HCT116 (cell line): Measurements from ENCODE around the gene GDI1. TPM values are rescaled to one million over a fixed set of nuclear protein-coding genes. Genes with fewer than 3 reads are reported as not detected.

Experiments used
- ATAC-seq: fragments of 200-7000 bp; cut with Tn5 transposase; 2 replicates; pipeline ENCODE4 v1.9.1; 2020; ENCODE audit warnings: mild to moderate bottlenecking, moderate library complexity
- BruUV-seq: library from RNA; stranded (reverse); fragments of 400-500 nt; replicated peaks from 2 replicates; lab custom pipeline; 2021; lab: Mats Ljungman, UMichigan
- CTCF ChIA-PET: fragments of 300-600 bp; sonication (Branson Sonifier 250); formaldehyde crosslinking; loops from one replicate; lab custom pipeline; 2021; ENCODE audit warnings: antibody characterized with exemption; lab: Charles Lee
- POLR2A ChIA-PET: fragments of 300-600, 350-600 bp; sonication (Branson Sonifier 250); formaldehyde crosslinking; loops from one replicate; lab custom pipeline; 2021; ENCODE audit warnings: antibody characterized with exemption; lab: Charles Lee
- RAD21 ChIA-PET, 2 experiments: fragments of 300-600 bp; sonication (Branson Sonifier 250); formaldehyde crosslinking; loops; one replicate each; lab custom pipeline; 2023; ENCODE audit warnings: low total read pairs in 2 of 2; ENCODE audit not compliant: uncharacterized antibody in 2 of 2, unreplicated experiment in 2 of 2, low non-redundant PET in 1 of 2; lab: Charles Lee
- DNase-seq: peaks from one replicate; pipeline ENCODE4 v3.0.0-alpha.2; 2010; ENCODE audit warnings: low read depth, low spot score
- H2AFZ ChIP-seq: fragments of 200-600 bp; shearing (Covaris generic), sonication (generic); 2 replicates; pipeline ENCODE4 v1.6.1; 2017; ENCODE audit warnings: low read depth, mixed run types, mixed read lengths, antibody characterized with exemption, low read length; ENCODE audit not compliant: poor library complexity, severe bottlenecking
- H3K27ac ChIP-seq: 2 replicates; pipeline ENCODE4 v1.5.1; 2012; ENCODE audit warnings: low read depth, low read length
- H3K27me3 ChIP-seq: fragments of 200-600 bp; sonication (generic); 2 replicates; pipeline ENCODE4 v1.6.1; 2016; ENCODE audit warnings: mixed run types, low read length, mixed read lengths; ENCODE audit not compliant: insufficient read depth
- H3K36me3 ChIP-seq, 2 experiments: fragments of 200-500 bp in 1 of 2; fragments of 200-600 bp in 1 of 2; sonication (Bioruptor generic) in 1 of 2; sonication (generic) in 1 of 2; 2 replicates each; pipeline versions ENCODE4 v1.5.1 to v1.6.1; 2014 to 2016; ENCODE audit warnings: low read length in 2 of 2, inconsistent platforms in 1 of 2, mixed read lengths in 1 of 2, mixed run types in 1 of 2; ENCODE audit not compliant: insufficient read depth in 2 of 2, control insufficient read depth in 1 of 2
- H3K4me1 ChIP-seq, 2 experiments: fragments of 200-600 bp in 1 of 2; sonication (generic) in 1 of 2; 2 replicates each; pipeline versions ENCODE4 v1.5.1 to v1.6.1; 2012 to 2017; ENCODE audit warnings: low read length in 2 of 2, inconsistent platforms in 1 of 2, mild to moderate bottlenecking in 1 of 2, mixed read lengths in 1 of 2, mixed run types in 1 of 2, moderate library complexity in 1 of 2; ENCODE audit not compliant: insufficient read depth in 2 of 2, control insufficient read depth in 1 of 2
- H3K4me2 ChIP-seq: fragments of 200-600 bp; sonication (generic); 2 replicates; pipeline ENCODE4 v1.6.1; 2017; ENCODE audit warnings: mixed run types, low read length, mixed read lengths
- H3K4me3 ChIP-seq, 2 experiments: fragments of 200-600 bp in 1 of 2; sonication (generic) in 1 of 2; replicated peaks in 1 of 2; 2 replicates each; pipeline ENCODE4 v1.5.1; 2011 to 2016; ENCODE audit warnings: low read length in 2 of 2, control low read depth in 1 of 2, low read depth in 1 of 2, mild to moderate bottlenecking in 1 of 2, mixed read lengths in 1 of 2, mixed run types in 1 of 2
- H3K79me2 ChIP-seq: fragments of 200-600 bp; sonication (generic); 2 replicates; pipeline ENCODE4 v1.6.1; 2017; ENCODE audit warnings: mild to moderate bottlenecking, mixed run types, low read length, moderate library complexity, mixed read lengths; ENCODE audit not compliant: insufficient read depth
- H3K9ac ChIP-seq: fragments of 200-600 bp; sonication (generic); 2 replicates; pipeline ENCODE4 v1.6.1; 2016; ENCODE audit warnings: low read length, mixed read lengths
- H3K9me2 ChIP-seq: fragments of 200-600 bp; sonication (generic), shearing (Covaris generic); 2 replicates; pipeline ENCODE4 v1.6.1; 2017; ENCODE audit warnings: mixed run types, mild to moderate bottlenecking, moderate library complexity; ENCODE audit not compliant: insufficient read depth
- H3K9me3 ChIP-seq, 2 experiments: fragments of 200-500 bp in 1 of 2; fragments of 200-600 bp in 1 of 2; sonication (Bioruptor generic) in 1 of 2; sonication (generic) in 1 of 2; 2 replicates each; pipeline ENCODE4 v1.6.1; 2014 to 2017; ENCODE audit warnings: low read length in 2 of 2, mixed read lengths in 2 of 2, inconsistent platforms in 1 of 2, low read depth in 1 of 2, mild to moderate bottlenecking in 1 of 2, mixed run types in 1 of 2, moderate library complexity in 1 of 2; ENCODE audit not compliant: control insufficient read depth in 1 of 2, insufficient read depth in 1 of 2
- H4K20me1 ChIP-seq: fragments of 200-600 bp; sonication (generic), shearing (Covaris generic); 2 replicates; pipeline ENCODE4 v1.6.1; 2017; ENCODE audit warnings: mixed run types, mild to moderate bottlenecking, moderate library complexity; ENCODE audit not compliant: insufficient read depth
- CBX3 ChIP-seq: IDR thresholded peaks from 2 replicates; pipeline ENCODE4 v1.6.1; 2012; ENCODE audit warnings: low read depth
- CTCF ChIP-seq, 3 experiments: fragments of 200-600 bp in 1 of 3; sonication (generic) in 1 of 3; IDR thresholded peaks in 2 of 3; conservative IDR thresholded peaks in 1 of 3; 2 replicates each; pipeline ENCODE4 v1.5.1; 2012 to 2017; ENCODE audit warnings: low read depth in 2 of 3, low read length in 2 of 3, antibody characterized with exemption in 1 of 3, borderline replicate concordance in 1 of 3, control low read depth in 1 of 3, mild to moderate bottlenecking in 1 of 3, mixed read lengths in 1 of 3, mixed run types in 1 of 3, moderate library complexity in 1 of 3; ENCODE audit not compliant: insufficient read depth in 1 of 3
- EGR1 ChIP-seq: IDR thresholded peaks from 2 replicates; pipeline ENCODE4 v1.6.1; 2012; ENCODE audit warnings: low read depth
- JUND ChIP-seq: IDR thresholded peaks from 2 replicates; pipeline ENCODE4 v1.6.1; 2012
- MAX ChIP-seq: IDR thresholded peaks from 2 replicates; pipeline ENCODE4 v1.6.1; 2012
- TCF7L2 ChIP-seq: IDR thresholded peaks from 2 replicates; pipeline ENCODE4 v1.7.0; 2011; ENCODE audit warnings: borderline replicate concordance, inconsistent platforms; ENCODE audit not compliant: insufficient read depth, insufficient read length; ENCODE audit errors: extremely low read depth
- ZFX ChIP-seq: fragments of 450-650 bp; IDR thresholded peaks from 2 replicates; pipeline ENCODE4 v1.6.1; 2017
- intact Hi-C: fragments of 100-400 bp; cut with micrococcal nuclease; formaldehyde crosslinking; loops from 2 replicates; pipeline ENCODE4 v1.10.0; 2022
- total RNA-seq: library from RNA; stranded (reverse); gene quantifications from one replicate; pipeline ENCODE4 v1.2.1, GENCODE V29; 2021; ENCODE audit not compliant: unreplicated experiment

Gene GDI1
- total RNA-seq, 1 experiment from 2014 or later: 122 TPM

GRCh38 chrX:154396973-154397887 is 39.7 kb upstream of the GDI1 start:
- H3K79me2 ChIP-seq: peaks cover 19% of the 10 kb centered on the region
- no peaks in the 10 kb centered on the region for H4K20me1 ChIP-seq
- intact Hi-C loops: loop anchor here (10.0 kb wide), 1 partner anchor 422 kb away; the partner anchor contains the start of genes HCFC1 and TMEM187
- ChIA-PET POLR2A (interaction anchor here (0.6 to 2.5 kb wide), 7 partner anchors 12 to 93 kb away, joined by 3 to 13 read pairs (median 9); partner anchors contain the start of genes DNASE1L1, SLC10A3 and TAFAZZIN), RAD21 (no interaction called here), CTCF (interaction anchor here (1.2 kb wide), 1 partner anchor 24 kb away, joined by 6 read pairs; no protein-coding TSS in a partner anchor)
- no peaks in the 10 kb centered on the region for H3K9me3 ChIP-seq
- TF ChIP-seq EGR1 (no peak), TCF7L2 (no peak), ZFX (no peak), JUND (no peak), CBX3 (no peak), CTCF (IDR thresholded peaks at IDR 0.05 in 2 of 3, conservative IDR thresholded peaks at IDR 0.05 in 1 of 3; ENCODE audit: borderline replicate concordance in 1 of 3, insufficient read depth in 1 of 3, low read depth in 2 of 3, low read length in 2 of 3) (no peak), MAX (no peak)
- peak overlapping the region; percentile 84 for H3K4me3 ChIP-seq
- ATAC-seq (peak; percentile 71), DNase-seq (no peak)
- no peak overlapping the region for H2AFZ ChIP-seq
- H3K36me3 ChIP-seq: peaks cover 0 to 27% of the 10 kb centered on the region in 2 experiments; a peak in 1 of 4 replicates
- H3K9me2 ChIP-seq: no peaks in the 10 kb centered on the region
- H3K4me1 ChIP-seq: peaks cover 0 to 23% of the 10 kb centered on the region in 2 experiments; a peak in 2 of 4 replicates
- BruUV-seq: TSS peak; percentile 83
- no peaks in the 10 kb centered on the region for H3K27me3 ChIP-seq
- peak overlapping the region; percentile 92 for H3K27ac ChIP-seq
- H3K9ac ChIP-seq: peak overlapping the region; percentile 97
- peak overlapping the region; percentile 85 for H3K4me2 ChIP-seq
